GM12875 (cell line): Measurements from ENCODE around the gene GPR158.

Experiments used
- H3K4me3 ChIP-seq: one replicate; pipeline ENCODE4 v1.5.1; 2011; ENCODE audit warnings: low read depth, low read length, control low read depth
- TF ChIP-seq, protein P1 (sequence below): IDR thresholded peaks from 2 replicates; pipeline ENCODE4 v1.5.1; 2011; ENCODE audit warnings: low read depth, mild to moderate bottlenecking, control low read depth, inconsistent platforms, low read length, moderate library complexity, borderline replicate concordance; ENCODE audit not compliant: insufficient read depth

GPR158 gene

DNA sequence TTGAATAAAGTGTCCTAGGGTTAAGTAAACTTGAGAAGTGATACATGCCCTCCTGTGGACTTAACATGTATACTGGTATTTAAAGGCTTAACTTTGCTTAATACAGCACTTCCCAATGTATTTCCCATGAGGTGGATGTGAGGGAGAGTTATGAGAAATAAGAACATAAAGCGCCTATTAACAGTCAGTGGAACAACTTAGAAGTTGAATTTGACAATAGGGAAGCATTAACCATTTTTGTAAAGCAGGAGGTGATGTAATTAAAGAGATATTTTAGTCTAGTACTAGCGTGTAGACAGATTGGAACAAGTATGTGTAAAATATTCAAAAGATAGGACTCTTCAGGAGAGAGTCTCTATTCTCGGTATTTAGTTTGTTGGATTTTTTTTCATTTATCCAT is 322.4 kb downstream of the GPR158 start:
- no peak overlapping the region for H3K4me3 ChIP-seq
- TF ChIP-seq, protein P1, sequence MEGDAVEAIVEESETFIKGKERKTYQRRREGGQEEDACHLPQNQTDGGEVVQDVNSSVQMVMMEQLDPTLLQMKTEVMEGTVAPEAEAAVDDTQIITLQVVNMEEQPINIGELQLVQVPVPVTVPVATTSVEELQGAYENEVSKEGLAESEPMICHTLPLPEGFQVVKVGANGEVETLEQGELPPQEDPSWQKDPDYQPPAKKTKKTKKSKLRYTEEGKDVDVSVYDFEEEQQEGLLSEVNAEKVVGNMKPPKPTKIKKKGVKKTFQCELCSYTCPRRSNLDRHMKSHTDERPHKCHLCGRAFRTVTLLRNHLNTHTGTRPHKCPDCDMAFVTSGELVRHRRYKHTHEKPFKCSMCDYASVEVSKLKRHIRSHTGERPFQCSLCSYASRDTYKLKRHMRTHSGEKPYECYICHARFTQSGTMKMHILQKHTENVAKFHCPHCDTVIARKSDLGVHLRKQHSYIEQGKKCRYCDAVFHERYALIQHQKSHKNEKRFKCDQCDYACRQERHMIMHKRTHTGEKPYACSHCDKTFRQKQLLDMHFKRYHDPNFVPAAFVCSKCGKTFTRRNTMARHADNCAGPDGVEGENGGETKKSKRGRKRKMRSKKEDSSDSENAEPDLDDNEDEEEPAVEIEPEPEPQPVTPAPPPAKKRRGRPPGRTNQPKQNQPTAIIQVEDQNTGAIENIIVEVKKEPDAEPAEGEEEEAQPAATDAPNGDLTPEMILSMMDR, result no peak

DNA sequence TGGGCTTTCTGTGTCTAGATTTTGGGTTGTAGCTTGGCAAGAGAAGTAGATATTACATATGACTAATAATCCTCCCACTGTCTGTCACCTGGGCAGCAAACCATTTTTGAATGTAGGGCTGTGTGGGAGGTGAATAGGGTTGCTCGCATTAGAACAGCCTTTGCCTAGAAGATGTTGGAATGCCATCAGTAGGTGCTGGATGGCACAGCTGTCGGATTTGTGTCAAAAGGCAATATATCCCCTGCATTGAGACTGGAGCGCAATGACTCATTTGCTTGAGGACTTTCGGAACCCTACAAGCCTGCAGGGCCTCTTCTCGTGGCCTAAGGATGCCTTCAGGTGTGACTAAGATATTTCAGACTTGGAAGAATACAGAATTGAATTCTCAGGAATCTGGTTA is 323.8 kb downstream of the GPR158 start:
- no peak overlapping the region for H3K4me3 ChIP-seq
- TF ChIP-seq, protein P1, result no peak

DNA sequence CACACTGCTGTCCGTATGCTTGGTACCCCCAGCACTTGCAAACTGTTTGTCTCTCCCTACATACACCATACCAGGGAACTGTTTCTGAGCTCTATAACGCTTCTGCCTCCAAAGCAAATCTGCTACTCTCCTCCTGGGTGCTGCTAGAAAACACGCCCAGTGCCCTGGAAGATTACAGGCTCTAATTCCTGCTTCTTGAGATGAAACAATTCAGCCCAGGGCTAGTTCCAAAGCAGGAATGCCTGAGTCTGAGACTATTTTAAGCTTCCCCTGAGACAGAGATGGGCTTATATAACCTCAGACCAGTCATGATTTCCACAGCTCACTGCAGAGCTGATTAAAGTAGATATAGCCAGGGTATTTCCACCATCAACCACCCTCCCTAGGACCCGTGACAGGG is 327.1 kb downstream of the GPR158 start:
- H3K4me3 ChIP-seq, result no peak overlapping the region
- TF ChIP-seq, protein P1, result no peak

DNA sequence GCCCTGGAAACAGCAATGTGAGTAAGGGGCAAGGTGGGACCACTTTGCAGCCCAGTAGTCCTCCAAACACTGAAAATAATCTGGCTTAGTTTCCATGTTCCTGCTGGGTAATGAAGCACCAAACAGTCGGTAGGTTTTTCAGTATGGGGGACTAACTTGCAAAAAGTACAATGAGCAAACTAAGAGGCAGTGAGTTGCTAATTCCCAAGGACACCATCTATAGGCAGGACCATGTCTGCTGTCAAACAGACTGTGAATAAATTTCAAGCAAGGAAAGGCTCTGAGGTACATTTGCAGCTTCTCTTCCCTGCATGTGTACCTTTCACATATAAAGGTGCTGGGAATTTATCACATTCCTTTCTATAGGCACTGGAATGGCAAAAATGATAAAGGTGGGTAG is 327.7 kb downstream of the GPR158 start:
- TF ChIP-seq, protein P1, result no peak
- no peak overlapping the region for H3K4me3 ChIP-seq

DNA sequence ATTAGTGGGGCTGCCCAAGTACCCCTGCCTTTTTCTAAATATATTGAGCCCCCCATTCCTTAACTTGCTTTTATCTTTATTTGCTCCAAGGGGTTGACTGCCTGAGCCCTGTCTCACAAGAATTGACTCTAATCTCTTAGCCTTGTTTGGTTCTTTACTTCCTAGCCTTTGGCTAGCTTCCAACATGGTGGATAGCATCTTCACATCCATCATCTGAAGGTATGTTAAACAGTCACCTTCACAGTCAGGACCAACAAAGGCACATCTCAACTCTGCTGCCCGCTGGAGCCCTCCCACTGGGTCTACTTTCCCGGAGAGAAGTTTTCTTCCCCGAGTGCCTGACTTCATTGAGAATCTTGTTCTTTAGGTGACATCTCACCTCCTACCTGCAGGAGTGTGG is 329.5 kb downstream of the GPR158 start:
- TF ChIP-seq, protein P1, result no peak
- H3K4me3 ChIP-seq, result no peak overlapping the region

DNA sequence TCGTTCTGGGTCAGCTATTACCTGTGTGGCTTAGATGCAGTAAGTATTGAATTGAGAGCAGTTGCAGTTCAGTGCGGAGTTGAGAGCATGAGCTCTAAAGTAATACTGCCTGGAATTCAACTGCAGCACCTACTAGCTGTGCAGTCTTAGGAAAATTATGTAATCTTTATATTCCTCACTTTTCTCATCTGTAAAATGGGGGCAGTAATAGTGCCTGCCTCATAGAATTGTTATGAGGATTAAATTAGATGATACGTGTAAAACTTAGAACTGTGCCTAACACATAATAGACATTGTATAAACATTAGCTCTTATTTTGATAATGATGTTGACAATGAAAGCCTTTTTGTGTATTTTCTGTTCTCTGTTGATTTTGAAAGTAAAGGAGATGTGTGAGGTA is 330.0 kb downstream of the GPR158 start:
- TF ChIP-seq, protein P1, result no peak
- H3K4me3 ChIP-seq, result no peak overlapping the region

DNA sequence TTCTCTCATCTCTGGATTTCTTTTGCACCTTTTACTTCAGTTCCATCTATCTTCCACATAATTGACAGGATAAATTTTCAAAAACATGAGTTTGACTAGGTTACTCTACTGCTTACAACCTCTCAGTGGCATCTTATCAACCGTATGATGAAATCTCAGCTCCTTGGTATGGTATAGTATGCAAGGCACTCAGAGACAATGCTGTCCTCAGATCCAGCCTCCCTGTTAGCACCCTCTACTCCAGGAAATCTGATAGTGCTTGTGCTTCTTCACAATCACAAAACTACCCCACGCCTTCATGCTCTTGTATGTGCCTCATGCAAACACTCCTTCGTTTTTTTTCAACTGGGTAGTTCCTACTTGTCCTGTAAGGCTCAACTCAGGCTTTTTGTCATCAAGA is 330.7 kb downstream of the GPR158 start:
- H3K4me3 ChIP-seq, result no peak overlapping the region
- TF ChIP-seq, protein P1, result no peak
